ENCODE results near the gene STK33.

STK33 gene

GRCh38 chr11:8426076-8426475, 168.0 kb downstream of the STK33 start:
- DNase-seq (ENCODE audit: low read depth in 2 of 2) = no peak

DNA sequence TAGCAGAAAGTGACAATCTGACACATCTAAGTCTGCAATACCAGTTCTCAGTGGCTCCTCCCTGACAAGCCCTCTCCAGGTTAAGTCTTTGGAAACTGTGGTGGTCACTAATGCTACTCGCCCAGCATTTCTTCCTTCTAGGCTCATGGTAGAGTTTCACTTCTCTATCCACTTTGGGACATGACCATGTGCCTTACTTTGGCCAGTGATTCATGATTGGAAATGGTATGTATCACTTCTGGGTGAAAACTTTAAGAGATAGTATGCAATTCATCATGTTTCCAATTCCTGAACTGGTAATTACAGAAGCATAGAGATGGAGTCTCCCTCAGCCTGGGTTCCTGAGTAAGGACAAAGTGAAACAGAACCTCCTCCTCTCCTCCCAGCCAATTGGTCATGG, 178.8 kb downstream of the STK33 start:
- DNase-seq (ENCODE audit: low read depth in 2 of 2) = no peak

- no peak for DNase-seq (ENCODE audit: low read depth in 2 of 2)
These were observed 185.7 kb downstream of the STK33 start for GRCh38 chr11:8408151-8408941.

DNA sequence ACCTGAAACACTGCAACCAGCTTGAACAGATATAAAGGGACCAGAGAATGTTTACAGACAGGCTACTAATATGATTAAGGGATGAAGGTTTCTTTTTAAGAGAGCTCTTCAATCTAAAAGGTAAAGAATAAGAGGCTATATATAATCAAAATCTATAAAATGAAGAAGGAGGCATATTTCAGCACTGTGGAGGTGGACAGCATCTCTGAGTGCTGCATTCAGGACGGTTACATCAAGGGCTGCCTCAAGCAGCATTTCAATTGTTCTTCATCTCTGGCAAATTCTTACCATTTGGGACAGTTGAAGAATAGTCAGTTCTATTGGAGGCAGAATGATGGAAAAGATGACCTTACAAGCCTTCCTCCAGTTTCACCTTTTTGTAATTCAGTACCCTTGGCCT, 190.7 kb downstream of the STK33 start:
- no peak for DNase-seq (ENCODE audit: low read depth in 2 of 2)

DNA sequence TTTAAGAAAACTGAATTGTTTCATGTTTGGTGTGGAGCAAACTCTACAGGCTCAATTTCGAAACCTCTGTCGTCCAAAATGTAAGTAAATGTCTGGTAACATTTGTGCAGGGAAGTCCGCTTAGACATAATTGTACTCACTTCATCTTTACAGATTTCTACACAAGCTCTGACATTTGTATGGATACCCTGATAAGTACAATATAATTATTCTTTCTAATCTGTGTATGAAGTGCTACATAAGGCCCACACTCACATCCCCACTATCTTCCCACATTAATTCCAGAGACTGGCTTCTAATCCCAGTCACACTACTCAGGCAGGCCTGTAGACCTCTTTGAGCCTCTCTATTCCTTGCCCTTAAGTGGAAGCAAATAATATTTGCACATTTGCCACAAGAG, 201.1 kb downstream of the STK33 start:
- DNase-seq (ENCODE audit: low read depth in 2 of 2) = no peak

GRCh38 chr11:8392166-8392565, 201.9 kb downstream of the STK33 start:
- DNase-seq (ENCODE audit: low read depth in 2 of 2) = no peak

- no peak for DNase-seq (ENCODE audit: low read depth in 2 of 2)
These were observed 203.0 kb downstream of the STK33 start for GRCh38 chr11:8390851-8391612.

- no peak for DNase-seq (ENCODE audit: low read depth in 2 of 2)
These were observed 204.7 kb downstream of the STK33 start for GRCh38 chr11:8389029-8389996.

GRCh38 chr11:8387693-8388092, 206.3 kb downstream of the STK33 start:
- no peak for DNase-seq (ENCODE audit: low read depth in 2 of 2)

DNA sequence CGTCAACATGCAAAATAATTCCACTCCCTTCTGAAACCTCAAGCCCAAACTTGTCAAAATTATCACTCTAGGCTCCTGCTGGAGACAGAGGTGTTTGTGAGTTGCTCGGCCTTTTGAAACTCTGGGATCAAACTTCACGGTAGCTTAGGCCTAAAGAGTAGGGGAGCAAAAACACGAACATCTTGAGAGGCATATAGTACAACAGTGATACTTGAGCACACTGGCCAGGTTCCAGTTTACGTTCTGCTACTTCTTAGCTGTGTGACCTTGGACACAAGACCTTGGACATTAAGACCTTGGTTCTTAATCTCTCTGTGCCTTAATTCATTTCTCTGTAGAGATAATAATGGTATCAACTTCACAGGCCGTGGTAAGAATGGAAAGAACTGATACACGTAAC, 206.9 kb downstream of the STK33 start:
- DNase-seq (ENCODE audit: low read depth in 2 of 2) = no peak

DNA sequence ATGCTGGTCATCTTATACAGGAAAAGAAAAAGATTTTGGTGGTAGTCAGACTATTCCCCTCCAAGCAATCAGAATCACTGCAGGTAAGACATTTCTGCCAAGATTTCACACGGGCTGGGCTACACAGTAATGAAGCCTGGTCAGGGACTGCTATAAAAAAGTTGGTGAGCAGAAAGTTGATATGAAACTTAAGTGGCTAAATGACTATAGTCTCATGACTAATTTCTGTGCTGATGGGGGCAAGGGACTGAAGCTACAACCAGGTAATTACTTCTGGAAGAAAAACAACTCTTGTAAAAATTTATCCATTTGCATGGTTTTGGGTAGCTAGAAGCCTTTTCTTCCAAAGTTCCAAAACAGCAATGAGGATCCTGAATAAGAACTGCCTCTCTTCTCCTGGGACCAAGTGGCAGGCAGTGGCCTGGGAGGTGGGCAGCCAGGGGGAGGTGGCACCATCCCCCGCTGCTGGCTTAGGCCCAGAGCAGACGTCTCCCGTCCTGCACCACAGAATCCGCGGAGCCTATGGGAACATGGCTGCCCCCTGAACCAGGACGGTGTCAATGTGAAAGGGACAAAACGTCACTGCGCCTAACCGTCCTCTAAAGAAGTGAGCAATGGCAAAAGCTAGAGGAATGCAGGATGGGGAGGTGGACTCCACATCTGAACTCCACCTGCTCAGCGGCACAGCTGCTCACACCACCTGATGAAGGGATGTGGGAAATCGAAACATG, 207.7 kb downstream of the STK33 start:
- no peak for DNase-seq (ENCODE audit: low read depth in 2 of 2)

- DNase-seq (ENCODE audit: low read depth in 2 of 2) = no peak
These were observed 209.7 kb downstream of the STK33 start for GRCh38 chr11:8384199-8384821.

GRCh38 chr11:8383627-8384026, 210.4 kb downstream of the STK33 start:
- no peak for DNase-seq (ENCODE audit: low read depth in 2 of 2)

GRCh38 chr11:8383227-8383626, 210.8 kb downstream of the STK33 start:
- no peak for DNase-seq (ENCODE audit: low read depth in 2 of 2)

DNA sequence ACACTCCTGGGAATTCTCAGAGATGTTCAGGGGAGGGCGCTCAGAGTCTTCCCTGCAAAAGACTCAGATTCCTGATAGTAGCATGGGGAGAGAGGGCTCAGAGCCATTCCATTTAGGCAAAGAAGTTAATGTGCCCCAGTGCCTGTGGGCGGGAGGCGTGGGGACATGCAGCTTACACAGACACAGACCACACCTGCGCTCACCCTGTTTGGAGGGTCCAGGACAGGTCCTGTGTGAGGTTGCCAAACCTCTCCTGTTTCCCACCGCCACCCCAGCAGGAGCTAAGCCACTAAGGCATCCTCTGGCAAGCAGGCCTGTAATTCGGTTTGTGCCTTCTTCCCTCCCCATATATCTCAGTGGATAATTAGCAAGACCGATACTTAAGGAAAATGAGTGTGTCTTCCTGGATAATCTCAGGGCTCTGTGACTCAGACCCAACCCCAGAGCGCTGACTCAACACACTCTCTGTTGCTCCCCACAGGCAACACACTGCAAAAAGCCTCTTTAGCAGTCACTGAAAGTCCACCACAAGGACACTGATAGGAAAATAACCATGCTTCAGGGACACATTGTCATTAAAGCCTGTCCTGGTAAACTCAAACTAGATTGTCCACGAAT, 211.5 kb downstream of the STK33 start:
- DNase-seq (ENCODE audit: low read depth in 2 of 2) = peak; percentile 15 to 18

DNA sequence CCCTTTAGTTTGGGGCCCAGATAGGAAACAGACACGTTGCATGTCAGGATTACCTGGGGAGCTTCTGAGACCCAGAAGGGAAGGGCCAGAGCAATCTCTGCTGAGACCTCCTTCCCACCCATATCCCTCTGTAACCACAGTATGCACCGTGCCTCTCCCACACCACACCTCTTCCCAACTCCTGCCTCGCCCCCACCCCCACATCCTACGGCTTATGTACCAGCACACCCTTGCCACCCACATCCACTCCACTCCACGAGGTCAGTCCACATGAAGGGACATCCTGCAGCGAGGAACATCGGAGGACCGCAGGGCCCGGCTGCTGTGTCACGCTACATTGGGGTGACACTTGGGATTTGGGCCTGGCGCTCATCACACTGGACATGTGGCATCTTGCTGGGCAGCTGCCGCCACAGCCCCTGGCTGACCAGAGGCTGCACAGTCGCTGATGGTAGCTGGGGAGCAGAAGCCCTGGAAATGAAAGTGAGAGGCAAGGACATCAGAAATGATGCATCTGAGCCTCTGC, 212.1 kb downstream of the STK33 start:
- DNase-seq (ENCODE audit: low read depth in 2 of 2) = no peak

- DNase-seq (ENCODE audit: low read depth in 2 of 2) = no peak
These were observed 212.7 kb downstream of the STK33 start for GRCh38 chr11:8381343-8381742.

DNA sequence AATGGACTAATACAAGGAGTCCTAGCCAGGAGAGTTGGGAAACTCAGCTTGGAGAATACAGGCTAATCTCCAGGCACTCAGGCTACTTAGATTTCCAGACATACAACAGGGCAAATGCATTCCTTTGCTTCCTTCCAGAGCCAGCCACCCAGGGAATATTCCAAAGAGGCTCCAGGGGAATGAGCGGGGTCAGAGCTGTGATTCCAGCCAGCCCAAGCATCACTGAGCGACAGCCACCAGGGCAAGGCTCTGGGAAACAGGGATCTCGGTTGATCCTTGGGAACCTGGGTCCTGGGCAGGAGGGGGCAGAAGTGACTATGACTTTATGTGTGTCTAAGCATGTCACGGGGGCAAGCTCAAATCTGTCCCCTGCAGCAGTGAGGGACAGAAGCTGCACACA, 218.1 kb downstream of the STK33 start:
- DNase-seq (ENCODE audit: low read depth in 2 of 2) = no peak

DNA sequence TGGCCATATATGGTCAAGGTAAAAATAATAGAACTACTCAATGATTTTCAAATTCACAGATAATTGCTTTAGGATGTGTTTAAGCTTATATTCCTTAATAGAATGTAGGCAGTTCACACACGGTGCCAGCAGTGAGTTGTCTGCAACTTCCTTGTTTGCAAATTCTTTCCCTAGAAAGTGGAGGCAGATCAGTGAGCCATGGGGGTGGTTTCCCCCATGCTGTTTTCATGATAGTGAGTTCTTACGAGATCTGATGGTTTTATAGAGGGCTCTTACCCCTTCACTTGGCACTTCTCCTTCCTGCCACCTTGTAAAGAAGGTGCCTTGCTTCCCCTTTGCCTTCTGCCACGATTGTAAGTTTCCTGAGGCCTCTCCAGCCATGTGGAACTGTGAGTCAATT, 218.6 kb downstream of the STK33 start:
- no peak for DNase-seq (ENCODE audit: low read depth in 2 of 2)

DNA sequence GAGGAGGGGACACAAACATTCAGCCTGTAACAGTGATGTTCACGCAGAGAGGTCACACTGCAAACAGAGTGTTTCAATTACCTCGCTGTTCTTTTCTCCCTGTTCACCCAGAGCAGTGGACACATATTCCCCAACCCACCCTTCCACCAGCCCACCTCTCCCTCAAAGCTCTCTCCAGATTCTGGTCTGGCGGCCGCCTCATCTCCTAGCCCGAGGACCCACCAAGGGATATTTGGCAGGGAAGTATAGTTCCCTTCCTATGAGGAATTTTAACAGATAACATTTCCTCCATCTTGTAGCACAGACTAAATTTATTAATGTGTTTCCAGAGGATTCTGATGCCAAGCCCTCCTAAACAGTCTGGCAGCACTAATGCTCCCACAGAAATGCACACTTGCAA, 219.3 kb downstream of the STK33 start:
- DNase-seq (ENCODE audit: low read depth in 2 of 2) = no peak
